ENCODE measurements around the gene FCHO1.

The FCHO1 gene, protein sequence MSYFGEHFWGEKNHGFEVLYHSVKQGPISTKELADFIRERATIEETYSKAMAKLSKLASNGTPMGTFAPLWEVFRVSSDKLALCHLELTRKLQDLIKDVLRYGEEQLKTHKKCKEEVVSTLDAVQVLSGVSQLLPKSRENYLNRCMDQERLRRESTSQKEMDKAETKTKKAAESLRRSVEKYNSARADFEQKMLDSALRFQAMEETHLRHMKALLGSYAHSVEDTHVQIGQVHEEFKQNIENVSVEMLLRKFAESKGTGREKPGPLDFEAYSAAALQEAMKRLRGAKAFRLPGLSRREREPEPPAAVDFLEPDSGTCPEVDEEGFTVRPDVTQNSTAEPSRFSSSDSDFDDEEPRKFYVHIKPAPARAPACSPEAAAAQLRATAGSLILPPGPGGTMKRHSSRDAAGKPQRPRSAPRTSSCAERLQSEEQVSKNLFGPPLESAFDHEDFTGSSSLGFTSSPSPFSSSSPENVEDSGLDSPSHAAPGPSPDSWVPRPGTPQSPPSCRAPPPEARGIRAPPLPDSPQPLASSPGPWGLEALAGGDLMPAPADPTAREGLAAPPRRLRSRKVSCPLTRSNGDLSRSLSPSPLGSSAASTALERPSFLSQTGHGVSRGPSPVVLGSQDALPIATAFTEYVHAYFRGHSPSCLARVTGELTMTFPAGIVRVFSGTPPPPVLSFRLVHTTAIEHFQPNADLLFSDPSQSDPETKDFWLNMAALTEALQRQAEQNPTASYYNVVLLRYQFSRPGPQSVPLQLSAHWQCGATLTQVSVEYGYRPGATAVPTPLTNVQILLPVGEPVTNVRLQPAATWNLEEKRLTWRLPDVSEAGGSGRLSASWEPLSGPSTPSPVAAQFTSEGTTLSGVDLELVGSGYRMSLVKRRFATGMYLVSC

GRCh38 chr19:17751103-17751911, at the start of gene FCHO1:
Gene FCHO1 (plus strand): TSS chr19:17751477. CDS start chr19:17755165, 3,688 bp downstream.
- TF ChIP-seq, protein P1, sequence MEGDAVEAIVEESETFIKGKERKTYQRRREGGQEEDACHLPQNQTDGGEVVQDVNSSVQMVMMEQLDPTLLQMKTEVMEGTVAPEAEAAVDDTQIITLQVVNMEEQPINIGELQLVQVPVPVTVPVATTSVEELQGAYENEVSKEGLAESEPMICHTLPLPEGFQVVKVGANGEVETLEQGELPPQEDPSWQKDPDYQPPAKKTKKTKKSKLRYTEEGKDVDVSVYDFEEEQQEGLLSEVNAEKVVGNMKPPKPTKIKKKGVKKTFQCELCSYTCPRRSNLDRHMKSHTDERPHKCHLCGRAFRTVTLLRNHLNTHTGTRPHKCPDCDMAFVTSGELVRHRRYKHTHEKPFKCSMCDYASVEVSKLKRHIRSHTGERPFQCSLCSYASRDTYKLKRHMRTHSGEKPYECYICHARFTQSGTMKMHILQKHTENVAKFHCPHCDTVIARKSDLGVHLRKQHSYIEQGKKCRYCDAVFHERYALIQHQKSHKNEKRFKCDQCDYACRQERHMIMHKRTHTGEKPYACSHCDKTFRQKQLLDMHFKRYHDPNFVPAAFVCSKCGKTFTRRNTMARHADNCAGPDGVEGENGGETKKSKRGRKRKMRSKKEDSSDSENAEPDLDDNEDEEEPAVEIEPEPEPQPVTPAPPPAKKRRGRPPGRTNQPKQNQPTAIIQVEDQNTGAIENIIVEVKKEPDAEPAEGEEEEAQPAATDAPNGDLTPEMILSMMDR (conservative IDR thresholded peaks at IDR 0.05): no peak
- H3K27ac ChIP-seq: no peak within 1 kb of the TSS

GRCh38 chr19:17703824-17704463, 47.3 kb upstream of the FCHO1 start:
- TF ChIP-seq, protein P1 (conservative IDR thresholded peaks at IDR 0.05): no peak; the same call in 1 of the 2 replicates
- H3K27ac ChIP-seq: no peak overlapping the region

- no peak overlapping the region for H3K27ac ChIP-seq
- TF ChIP-seq, protein P1 (conservative IDR thresholded peaks at IDR 0.05): no peak
Observed at GRCh38 chr19:17706750-17707181, 44.5 kb upstream of the FCHO1 start.

DNA sequence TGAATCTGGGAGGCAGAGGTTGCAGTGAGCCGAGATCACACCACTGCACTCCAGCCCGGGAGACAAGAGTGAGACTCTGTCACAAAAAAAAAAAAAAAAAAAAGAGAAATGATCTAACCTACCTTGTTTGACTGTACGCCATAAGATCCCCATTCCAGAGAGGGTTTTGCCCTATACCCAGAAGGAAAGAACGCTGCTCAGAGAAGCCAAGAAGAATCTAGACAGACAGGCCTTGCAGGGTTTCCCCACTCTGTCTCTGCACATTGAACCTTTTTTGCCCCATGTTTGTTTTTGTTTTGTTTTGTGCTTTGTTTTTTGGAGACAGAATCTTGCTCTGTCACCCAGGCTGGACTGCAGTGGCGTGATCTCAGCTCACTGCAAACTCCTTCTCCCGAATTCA, 39.4 kb upstream of the FCHO1 start:
- H3K27ac ChIP-seq: no peak overlapping the region

GRCh38 chr19:17716309-17716929, 34.9 kb upstream of the FCHO1 start:
- H3K27ac ChIP-seq: no peak overlapping the region
- TF ChIP-seq, protein P1 (conservative IDR thresholded peaks at IDR 0.05): no peak; the same call in 1 of the 2 replicates

More for the DNA sequence above, 39.4 kb upstream of the FCHO1 start:
- TF ChIP-seq, protein P1 (conservative IDR thresholded peaks at IDR 0.05): no peak

- TF ChIP-seq, protein P1 (conservative IDR thresholded peaks at IDR 0.05): no peak
- peak overlapping the region; percentile 87; the same call in 1 of the 2 replicates for H3K27ac ChIP-seq
Observed at GRCh38 chr19:17718550-17718946, 32.7 kb upstream of the FCHO1 start.

Data from VCaP (cell line).